NCI-H2029 treated with DMSO at 0.1 percent for 48 hours (cell line): ENCODE results near the gene PAN3.

Source experiments
- DNase-seq: peaks from one replicate; lab custom pipeline; 2025; lab: John Stamatoyannopoulos, UW

The PAN3 gene

GRCh38 chr13:28314879-28315278, 176.5 kb downstream of the PAN3 start:
- DNase-seq = no peak

GRCh38 chr13:28316129-28316528, 177.8 kb downstream of the PAN3 start:
- no peak for DNase-seq

- no peak for DNase-seq
These were observed 178.5 kb downstream of the PAN3 start for GRCh38 chr13:28316836-28317235.

GRCh38 chr13:28318496-28318895, 180.2 kb downstream of the PAN3 start:
- DNase-seq = no peak

GRCh38 chr13:28319528-28319927, 181.2 kb downstream of the PAN3 start:
- DNase-seq = no peak

- DNase-seq = no peak
These were observed 181.9 kb downstream of the PAN3 start for GRCh38 chr13:28320209-28320608.

- peak; percentile 40 for DNase-seq
These were observed 182.7 kb downstream of the PAN3 start for GRCh38 chr13:28320884-28321574.

- no peak for DNase-seq
These were observed 183.4 kb downstream of the PAN3 start for GRCh38 chr13:28321756-28322155.

- DNase-seq = no peak
These were observed 184.0 kb downstream of the PAN3 start for GRCh38 chr13:28322256-28322905.

- no peak for DNase-seq
These were observed 185.9 kb downstream of the PAN3 start for GRCh38 chr13:28324181-28324789.

GRCh38 chr13:28325022-28325421, 186.7 kb downstream of the PAN3 start:
- DNase-seq = no peak

GRCh38 chr13:28326056-28326455, 187.7 kb downstream of the PAN3 start:
- DNase-seq = no peak

GRCh38 chr13:28327373-28328270, 189.3 kb downstream of the PAN3 start:
- no peak for DNase-seq

GRCh38 chr13:28328271-28328607, 189.9 kb downstream of the PAN3 start:
- DNase-seq = no peak

- no peak for DNase-seq
These were observed 191.2 kb downstream of the PAN3 start for GRCh38 chr13:28329395-28330158.

GRCh38 chr13:28333204-28333881, 195.0 kb downstream of the PAN3 start:
- DNase-seq = no peak

GRCh38 chr13:28336193-28336657, 197.9 kb downstream of the PAN3 start:
- no peak for DNase-seq

- no peak for DNase-seq
These were observed 199.0 kb downstream of the PAN3 start for GRCh38 chr13:28337166-28338005.

- DNase-seq = no peak
These were observed 199.7 kb downstream of the PAN3 start for GRCh38 chr13:28338006-28338574.

- DNase-seq = no peak
These were observed 200.4 kb downstream of the PAN3 start for GRCh38 chr13:28338742-28339141.
